Thyroid gland (tissue), 4 donors: ENCODE measurements around the gene DMD.

Experiments
- POLR2A ChIP-seq, 2 donors: fragments of 450-650 bp; IDR thresholded peaks; one replicate each; pipeline ENCODE4 v1.6.1; 2017; ENCODE audit warnings: antibody characterized with exemption in 2 of 2, mild to moderate bottlenecking in 2 of 2, moderate library complexity in 1 of 2
- TF ChIP-seq, protein P1 (sequence below), 6 experiments: fragments of 200-600 bp in 3 of 6; fragments of 450-650 bp in 3 of 6; sonication (generic) in 3 of 6; IDR thresholded peaks; one replicate each; pipeline ENCODE4 v1.5.1; 2016 to 2019; ENCODE audit warnings: antibody characterized with exemption in 6 of 6, mild to moderate bottlenecking in 2 of 6, inconsistent platforms in 1 of 6, moderate library complexity in 1 of 6

- TF ChIP-seq, protein P1, sequence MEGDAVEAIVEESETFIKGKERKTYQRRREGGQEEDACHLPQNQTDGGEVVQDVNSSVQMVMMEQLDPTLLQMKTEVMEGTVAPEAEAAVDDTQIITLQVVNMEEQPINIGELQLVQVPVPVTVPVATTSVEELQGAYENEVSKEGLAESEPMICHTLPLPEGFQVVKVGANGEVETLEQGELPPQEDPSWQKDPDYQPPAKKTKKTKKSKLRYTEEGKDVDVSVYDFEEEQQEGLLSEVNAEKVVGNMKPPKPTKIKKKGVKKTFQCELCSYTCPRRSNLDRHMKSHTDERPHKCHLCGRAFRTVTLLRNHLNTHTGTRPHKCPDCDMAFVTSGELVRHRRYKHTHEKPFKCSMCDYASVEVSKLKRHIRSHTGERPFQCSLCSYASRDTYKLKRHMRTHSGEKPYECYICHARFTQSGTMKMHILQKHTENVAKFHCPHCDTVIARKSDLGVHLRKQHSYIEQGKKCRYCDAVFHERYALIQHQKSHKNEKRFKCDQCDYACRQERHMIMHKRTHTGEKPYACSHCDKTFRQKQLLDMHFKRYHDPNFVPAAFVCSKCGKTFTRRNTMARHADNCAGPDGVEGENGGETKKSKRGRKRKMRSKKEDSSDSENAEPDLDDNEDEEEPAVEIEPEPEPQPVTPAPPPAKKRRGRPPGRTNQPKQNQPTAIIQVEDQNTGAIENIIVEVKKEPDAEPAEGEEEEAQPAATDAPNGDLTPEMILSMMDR (IDR thresholded peaks at IDR 0.05): no peak
- no peak for TF ChIP-seq POLR2A (IDR thresholded peaks at IDR 0.05)
These were observed 815.5 kb downstream of the DMD start for GRCh38 chrX:32395878-32396277.
